Activated T-cell treated with anti-CD3 and anti-CD28 coated beads, Interleukin-2, amount 50 U/mL, for 48 hours (primary cell): ENCODE results near the gene RCAN2.

Experiments used
- DNase-seq, 2 experiments: peaks; one replicate each; pipeline ENCODE4 v3.0.0-alpha.2; 2020

RCAN2 gene

DNA sequence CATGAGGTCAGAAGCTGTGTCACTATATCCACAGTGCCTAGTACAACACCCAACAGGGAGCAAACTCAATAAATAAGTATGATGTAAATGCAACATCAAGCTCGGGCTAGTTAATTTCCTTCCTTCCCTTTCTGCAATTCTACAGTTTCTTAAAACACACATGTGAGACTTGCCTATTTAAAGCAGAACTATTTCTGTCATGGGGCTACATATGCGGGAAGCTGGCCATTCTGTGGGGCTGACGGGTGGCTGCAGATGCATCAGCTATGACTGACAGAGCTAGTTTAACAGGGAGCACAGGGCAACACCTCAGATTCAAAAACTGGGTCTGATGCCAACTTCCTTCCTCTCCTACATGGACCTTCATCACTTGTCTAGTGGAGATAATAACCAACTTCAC lies 202.4 kb downstream of the RCAN2 start:
- DNase-seq: no peak

DNA sequence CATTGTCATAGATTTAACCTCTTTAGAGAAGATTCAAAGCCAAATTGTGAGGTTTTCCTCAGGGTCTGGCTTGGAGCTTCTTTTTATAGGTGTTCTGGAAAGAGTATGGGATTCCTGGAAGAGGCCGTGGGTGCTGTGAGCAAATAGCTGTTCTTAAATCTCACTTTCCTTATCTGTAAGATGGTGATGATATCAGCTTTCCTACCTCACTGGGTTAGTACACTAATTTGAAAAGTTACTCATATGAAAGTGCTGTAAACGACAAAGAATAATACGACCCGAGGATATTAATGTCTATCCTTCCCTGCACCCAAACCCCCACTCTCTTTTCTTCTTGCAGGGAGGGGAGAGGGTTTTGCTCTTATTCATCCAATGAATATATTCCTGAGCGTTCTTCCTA lies 203.6 kb downstream of the RCAN2 start:
- no peak for DNase-seq

GRCh38 chr6:46287043-46287442 lies 204.2 kb downstream of the RCAN2 start:
- no peak for DNase-seq

DNA sequence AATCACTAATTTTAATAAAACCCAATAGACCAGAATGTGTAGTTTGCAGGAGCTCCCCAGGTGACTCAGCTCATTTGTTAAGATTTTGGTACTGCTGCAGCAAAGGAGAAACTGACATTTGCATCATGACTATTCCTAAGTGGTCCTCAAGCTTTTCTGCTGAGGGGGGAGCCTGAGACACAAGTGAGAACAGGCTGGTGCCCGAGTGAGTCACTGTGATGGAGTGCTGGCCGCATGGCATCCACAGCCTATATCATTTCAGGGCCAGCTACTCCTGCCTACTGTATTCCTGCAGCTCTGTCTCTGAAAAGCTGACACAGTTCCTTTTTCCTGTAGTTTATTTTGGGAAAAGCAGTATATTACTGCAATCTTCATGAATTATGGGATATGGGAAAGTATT lies 206.8 kb downstream of the RCAN2 start:
- no peak for DNase-seq

- DNase-seq: no peak
These were observed 210.1 kb downstream of the RCAN2 start for GRCh38 chr6:46281110-46281509.

DNA sequence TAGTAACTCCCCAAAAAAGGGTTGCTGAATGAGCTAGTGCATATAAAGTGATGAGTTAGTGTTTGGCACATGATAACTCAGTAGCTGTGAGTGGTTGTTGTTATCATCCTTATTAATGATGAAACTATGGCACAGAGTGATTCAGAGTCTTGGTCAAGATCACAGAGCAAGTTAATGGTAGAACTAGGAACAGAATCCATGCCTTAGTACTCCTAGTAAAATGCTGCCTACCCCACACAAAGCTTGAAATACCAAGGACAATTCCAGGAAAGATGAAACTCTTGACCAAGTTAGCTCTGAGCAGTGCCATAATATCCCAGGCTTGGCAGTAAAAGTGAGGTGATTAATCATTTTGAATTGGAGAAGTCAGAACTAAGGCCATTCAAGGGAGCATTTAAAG lies 211.4 kb downstream of the RCAN2 start:
- no peak for DNase-seq

DNA sequence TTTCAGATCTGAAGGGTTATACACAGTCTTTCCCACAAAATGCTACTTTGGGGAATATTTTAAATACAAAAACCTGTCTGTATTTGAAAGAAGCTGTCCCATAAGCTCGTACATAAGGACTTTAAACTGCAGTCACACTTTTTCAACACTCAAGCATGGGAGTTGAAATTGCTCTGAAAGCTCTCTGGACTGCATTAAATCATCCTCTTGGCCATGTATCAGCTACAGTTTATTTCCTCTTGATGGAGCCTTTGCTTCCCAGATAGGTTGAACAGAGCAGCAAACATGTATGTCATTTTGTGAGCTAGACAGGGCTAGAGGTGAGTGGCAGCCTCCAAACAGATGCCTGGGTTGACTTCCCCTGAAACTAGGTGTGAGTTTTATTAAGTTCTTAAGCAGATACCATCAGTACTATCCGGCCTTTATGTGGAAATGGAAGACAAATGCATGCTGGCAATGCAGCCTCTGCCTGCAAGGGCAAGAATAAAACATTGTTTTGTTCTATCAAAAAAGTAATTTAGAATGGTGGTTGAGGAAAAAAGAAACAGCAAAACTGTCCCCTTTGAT lies 214.6 kb downstream of the RCAN2 start:
- DNase-seq: no peak

DNA sequence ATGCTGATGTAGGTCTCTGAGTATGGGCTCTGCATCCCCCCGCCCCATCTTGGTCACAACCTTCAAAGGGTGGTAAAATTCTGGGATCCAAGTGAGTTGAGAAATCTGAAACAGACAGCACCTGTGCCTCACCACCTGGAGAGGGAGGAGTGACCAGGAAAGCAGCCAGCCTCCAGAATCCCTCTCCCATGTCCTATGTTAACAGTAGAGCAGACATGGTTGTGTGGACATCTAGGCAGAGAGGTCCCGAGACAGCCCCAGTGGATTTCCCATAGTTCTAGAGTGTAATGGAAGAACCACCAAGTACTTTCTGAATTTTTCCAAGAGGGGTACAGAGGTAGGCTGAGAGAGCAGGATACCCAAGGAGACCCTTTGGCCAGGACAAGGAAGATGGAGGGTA lies 216.7 kb downstream of the RCAN2 start:
- DNase-seq: no peak

GRCh38 chr6:46273911-46274310 lies 217.3 kb downstream of the RCAN2 start:
- DNase-seq: no peak

GRCh38 chr6:46271728-46272127 lies 219.5 kb downstream of the RCAN2 start:
- DNase-seq: no peak

- no peak for DNase-seq
These were observed 220.1 kb downstream of the RCAN2 start for GRCh38 chr6:46271107-46271506.

DNA sequence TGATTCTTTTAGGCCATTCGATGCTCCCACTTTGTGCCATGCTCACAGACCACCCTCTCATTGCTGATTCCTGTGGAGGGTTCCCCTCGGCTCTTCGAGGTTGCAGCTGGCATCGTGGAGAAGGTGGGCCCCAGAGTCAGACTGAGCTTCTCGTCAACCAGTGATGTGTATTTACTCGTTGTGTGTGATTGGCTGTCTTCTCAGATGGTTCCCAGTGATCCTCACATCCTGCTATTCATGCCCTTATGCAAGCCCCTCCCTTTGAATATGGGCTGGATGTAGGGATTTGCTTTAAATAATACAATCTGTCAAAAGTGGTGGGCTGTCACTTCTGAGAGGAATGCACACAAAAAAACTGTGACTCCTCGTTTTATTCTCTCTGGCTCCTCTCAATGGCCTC lies 220.9 kb downstream of the RCAN2 start:
- DNase-seq: no peak

DNA sequence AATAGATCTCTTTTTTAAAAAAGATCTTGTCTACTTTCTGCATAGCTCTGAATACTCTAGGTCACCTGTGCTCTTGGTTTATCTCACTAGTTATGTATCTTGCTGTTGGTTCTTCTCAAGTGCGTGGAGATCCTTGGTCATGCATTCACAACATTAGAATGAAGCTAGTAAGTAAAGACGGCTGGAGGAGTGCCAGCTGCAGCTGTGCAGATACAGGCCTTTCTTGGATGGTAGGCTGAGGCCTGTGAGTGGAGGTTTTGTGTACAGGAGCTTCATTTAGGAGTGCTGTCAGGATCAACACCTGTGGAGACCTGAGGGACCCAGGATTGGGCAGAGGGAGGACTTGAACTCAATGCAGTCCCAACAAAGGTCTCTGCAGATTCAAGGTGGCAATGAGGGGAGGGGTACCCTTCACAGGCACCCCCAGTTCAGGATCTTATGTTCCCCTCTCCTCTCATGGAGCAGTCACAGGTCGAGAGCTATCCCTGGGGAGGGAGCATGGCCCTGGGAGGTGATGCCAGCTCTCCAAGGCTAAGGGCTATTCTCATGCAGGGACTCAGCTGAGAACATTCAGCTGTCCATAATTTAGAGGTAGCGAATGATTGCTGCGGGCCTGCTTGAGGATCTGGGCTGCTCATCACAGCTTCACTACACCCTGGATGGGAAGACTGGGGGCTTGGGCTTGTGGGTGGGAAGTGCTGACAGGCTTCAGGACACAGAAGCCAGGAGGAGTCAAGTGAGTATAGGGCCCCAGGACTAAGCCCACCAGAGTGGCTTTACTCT lies 221.6 kb downstream of the RCAN2 start:
- DNase-seq: no peak

- DNase-seq: no peak
These were observed 223.7 kb downstream of the RCAN2 start for GRCh38 chr6:46267515-46267914.

DNA sequence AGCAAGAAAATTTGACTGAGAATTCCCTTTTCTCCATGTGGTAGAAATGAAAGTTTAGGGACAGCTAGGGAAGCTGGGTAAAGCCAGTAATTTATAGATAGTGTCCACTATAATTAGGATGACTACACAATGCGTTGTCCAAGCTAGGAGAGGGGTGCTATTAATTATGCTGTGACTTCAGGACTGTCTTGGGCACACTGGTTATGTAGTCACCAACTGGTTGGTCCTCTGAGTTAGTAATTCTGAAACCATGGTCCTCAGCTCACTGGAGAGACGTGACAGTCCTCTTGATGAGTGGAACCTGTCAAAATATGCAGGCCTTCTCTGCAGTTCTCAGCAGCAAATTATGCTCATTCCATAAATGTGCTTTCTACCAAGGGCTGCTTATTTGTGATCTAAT lies 225.9 kb downstream of the RCAN2 start:
- no peak for DNase-seq

GRCh38 chr6:46263707-46264086 lies 227.6 kb downstream of the RCAN2 start:
- no peak for DNase-seq

DNA sequence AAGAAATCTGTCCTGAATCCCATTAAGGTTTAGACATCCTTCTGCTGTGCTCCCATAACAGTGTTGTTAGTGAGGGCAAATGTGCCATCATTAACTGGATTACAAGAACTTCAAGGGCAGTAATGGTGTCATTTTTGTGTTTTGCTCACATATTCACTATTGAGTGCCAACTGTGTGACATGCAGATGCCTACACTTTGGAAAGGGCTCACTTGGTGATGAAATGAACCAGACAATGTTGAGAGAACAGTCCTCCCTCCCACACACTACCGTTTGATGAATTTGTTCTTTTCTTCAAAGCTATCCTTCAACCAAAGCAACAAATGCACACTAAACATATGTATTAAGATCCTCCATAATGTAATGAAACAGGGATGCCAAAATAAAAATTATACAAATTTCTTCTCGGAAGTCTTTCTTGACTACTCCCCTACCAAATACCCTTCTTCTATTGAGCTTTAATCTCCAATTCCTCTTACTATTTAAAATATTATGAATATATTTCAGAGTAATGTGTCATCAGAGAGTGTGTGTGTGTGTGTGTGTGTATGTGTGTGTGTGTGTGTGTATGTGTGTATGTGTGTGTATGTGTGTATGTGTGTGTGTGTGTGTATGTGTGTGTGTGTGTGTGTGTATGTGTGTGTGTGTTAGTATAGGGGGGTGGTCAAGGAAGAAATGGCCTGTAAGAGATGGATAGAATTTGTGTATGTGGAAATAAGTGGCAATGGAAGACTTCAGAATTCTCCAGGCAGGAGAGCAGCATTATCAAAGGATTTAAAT lies 228.1 kb downstream of the RCAN2 start:
- no peak for DNase-seq

GRCh38 chr6:46258249-46258648 lies 233.0 kb downstream of the RCAN2 start:
- DNase-seq: no peak

GRCh38 chr6:46255528-46255927 lies 235.7 kb downstream of the RCAN2 start:
- DNase-seq: no peak

- DNase-seq: no peak
These were observed 236.3 kb downstream of the RCAN2 start for GRCh38 chr6:46254946-46255345.

GRCh38 chr6:46254331-46254730 lies 236.9 kb downstream of the RCAN2 start:
- no peak for DNase-seq

DNA sequence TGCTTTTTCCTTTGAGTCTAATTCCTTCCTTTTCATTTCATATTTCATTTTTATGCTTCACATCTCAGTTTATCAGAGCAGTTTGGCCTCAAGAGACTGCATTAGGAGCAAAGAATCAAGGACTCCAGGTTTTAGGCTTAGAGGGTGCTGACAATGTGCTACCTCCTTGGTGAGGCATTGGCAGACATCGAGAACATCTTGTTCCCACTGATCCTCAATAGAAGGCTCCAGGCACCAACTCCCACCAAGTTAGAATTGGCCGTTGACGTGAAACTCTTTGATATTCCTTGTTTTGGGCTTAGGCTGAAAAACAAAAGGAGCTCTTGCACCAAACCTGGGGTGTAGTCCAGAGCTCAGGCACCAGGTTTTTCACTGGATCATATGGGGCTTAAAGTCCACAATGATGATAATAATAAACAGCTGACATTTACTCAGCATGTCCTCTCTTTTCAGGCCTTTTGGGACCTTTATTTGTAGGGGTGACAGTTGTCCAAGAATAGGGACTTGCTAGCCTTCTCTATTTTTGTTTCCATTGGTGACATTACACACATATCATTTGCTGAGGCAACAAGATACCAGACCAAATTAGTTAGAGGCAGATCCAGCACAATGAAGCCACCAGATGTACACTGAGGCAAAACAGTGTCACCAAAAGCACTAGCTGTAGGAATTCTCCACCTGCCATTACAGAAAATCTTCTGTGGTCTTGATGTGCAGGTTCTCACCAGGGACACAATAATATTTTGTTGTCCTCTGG lies 239.5 kb downstream of the RCAN2 start:
- DNase-seq: no peak

DNA sequence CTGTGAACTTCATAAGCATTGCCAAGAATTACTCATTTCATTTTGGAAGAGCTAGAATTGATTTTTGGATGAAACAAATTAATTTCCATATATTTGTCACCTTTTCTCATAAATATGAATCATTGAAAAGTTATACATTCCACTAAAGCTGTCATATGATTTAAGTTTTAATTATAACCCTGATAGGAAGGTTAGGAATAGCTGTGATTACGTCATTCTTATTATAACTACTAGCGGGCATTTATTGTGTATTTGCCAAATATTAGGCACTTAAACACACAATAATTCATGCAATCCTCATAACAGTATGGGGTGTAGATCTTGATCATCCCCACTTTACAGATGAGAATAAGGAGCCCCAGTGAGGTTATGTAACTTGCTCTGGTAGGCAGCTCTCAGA lies 243.1 kb downstream of the RCAN2 start:
- DNase-seq: no peak
